Endothelial cell of umbilical vein (primary cell): ENCODE results near the gene HPGDS. TPM values are rescaled to one million over a fixed set of nuclear protein-coding genes. Genes with fewer than 3 reads are reported as not detected.

Experiments used
- BruUV-seq: library from RNA; stranded (reverse); fragments of 400-500 nt; replicated peaks from 2 replicates; lab custom pipeline; 2021; lab: Mats Ljungman, UMichigan
- CTCF ChIA-PET: fragments of 300-600, 350-600 bp; sonication (Branson Sonifier 250); formaldehyde crosslinking; loops from one replicate; lab custom pipeline; 2021; ENCODE audit warnings: antibody characterized with exemption, inconsistent platforms; lab: Charles Lee
- POLR2A ChIA-PET: fragments of 300-600, 350-600 bp; sonication (Branson Sonifier 250); formaldehyde crosslinking; loops from one replicate; lab custom pipeline; 2021; ENCODE audit warnings: antibody characterized with exemption, inconsistent platforms; lab: Charles Lee
- DNase-seq: peaks from one replicate; pipeline ENCODE4 v3.0.0-alpha.2; 2011; ENCODE audit warnings: low read depth, low spot score
- FAIRE-seq: peaks from 2 replicates; lab custom pipeline; 2011; peaks lifted over from hg19 to GRCh38; lab: Jason Lieb, UNC
- H2AFZ ChIP-seq: 2 replicates; pipeline ENCODE4 v1.6.0; 2012; ENCODE audit warnings: low read depth, low read length, control low read depth, inconsistent platforms
- H3K27ac ChIP-seq: 2 replicates; pipeline ENCODE4 v1.5.1; 2011; ENCODE audit warnings: low read depth, mild to moderate bottlenecking, control low read depth, low read length, moderate library complexity; ENCODE audit not compliant: insufficient read depth
- H3K27me3 ChIP-seq, 2 experiments: 2 replicates each; pipeline versions ENCODE4 v1.6.0 to v1.6.1; 2011; ENCODE audit warnings: low read length in 2 of 2, mixed read lengths in 1 of 2; ENCODE audit not compliant: control insufficient read depth in 2 of 2, insufficient read depth in 2 of 2
- H3K36me3 ChIP-seq, 2 experiments: 2 replicates in 1 of 2; 3 replicates in 1 of 2; pipeline ENCODE4 v1.5.1; 2011; ENCODE audit warnings: low read length in 2 of 2, mild to moderate bottlenecking in 1 of 2, moderate library complexity in 1 of 2; ENCODE audit not compliant: control insufficient read depth in 2 of 2, insufficient read depth in 2 of 2; ENCODE audit errors: extremely low read depth in 1 of 2
- H3K4me1 ChIP-seq: 3 replicates; pipeline ENCODE4 v1.5.1; 2011; ENCODE audit warnings: mild to moderate bottlenecking, low read length; ENCODE audit not compliant: control insufficient read depth, insufficient read depth; ENCODE audit errors: extremely low read depth
- H3K4me2 ChIP-seq: 2 replicates; pipeline ENCODE4 v1.6.1; 2011; ENCODE audit warnings: low read length, control low read depth, mixed read lengths; ENCODE audit not compliant: insufficient read depth
- H3K4me3 ChIP-seq, 3 experiments: fragments of 200-600 bp in 1 of 3; sonication (generic), shearing (Covaris generic) in 1 of 3; replicated peaks in 1 of 3; 2 replicates each; pipeline ENCODE4 v1.5.1; 2011 to 2016; ENCODE audit warnings: control low read depth in 3 of 3, low read length in 3 of 3, mild to moderate bottlenecking in 2 of 3, inconsistent platforms in 1 of 3, low read depth in 1 of 3, moderate library complexity in 1 of 3; ENCODE audit not compliant: insufficient read depth in 1 of 3
- H3K79me2 ChIP-seq: 2 replicates; pipeline ENCODE4 v1.6.0; 2012; ENCODE audit warnings: low read length, inconsistent platforms; ENCODE audit not compliant: control insufficient read depth, insufficient read depth
- H3K9ac ChIP-seq: replicated peaks from 2 replicates; pipeline ENCODE3; 2011; ENCODE audit warnings: low read length, control low read depth; ENCODE audit not compliant: insufficient read depth; ENCODE audit errors: extremely low read depth
- H3K9me1 ChIP-seq: replicated peaks from 3 replicates; pipeline ENCODE4 v1.6.0; 2011; ENCODE audit warnings: mild to moderate bottlenecking, low read length; ENCODE audit not compliant: control insufficient read depth, insufficient read depth; ENCODE audit errors: extremely low read depth
- H3K9me3 ChIP-seq: replicated peaks from 2 replicates; pipeline ENCODE4 v1.5.1; 2012; ENCODE audit warnings: low read length, inconsistent platforms; ENCODE audit not compliant: control insufficient read depth, insufficient read depth
- H4K20me1 ChIP-seq: replicated peaks from 2 replicates; pipeline ENCODE3; 2011; ENCODE audit warnings: mild to moderate bottlenecking, low read length; ENCODE audit not compliant: control insufficient read depth, insufficient read depth; ENCODE audit errors: extremely low read depth
- CTCF ChIP-seq, 2 donors: IDR thresholded peaks; 1 replicate in 1 of 2; 2 replicates in 1 of 2; pipeline ENCODE4 v1.5.1; 2011; ENCODE audit warnings: low read length in 2 of 2, mild to moderate bottlenecking in 2 of 2, moderate library complexity in 2 of 2, control low read depth in 1 of 2, inconsistent platforms in 1 of 2, low read depth in 1 of 2; ENCODE audit not compliant: insufficient read depth in 1 of 2; ENCODE audit errors: extremely low read depth in 1 of 2
- EZH2 ChIP-seq: IDR thresholded peaks from 2 replicates; pipeline ENCODE4 v1.6.1; 2012; ENCODE audit warnings: borderline replicate concordance, low read depth, mild to moderate bottlenecking, moderate library complexity, low read length, inconsistent platforms; ENCODE audit not compliant: severe bottlenecking
- FOS ChIP-seq: IDR thresholded peaks from 2 replicates; pipeline ENCODE4 v1.6.1; 2011; ENCODE audit warnings: mild to moderate bottlenecking, low read length, moderate library complexity, borderline replicate concordance; ENCODE audit not compliant: insufficient read depth
- GATA2 ChIP-seq: IDR thresholded peaks from 2 replicates; pipeline ENCODE4 v1.7.0; 2011; ENCODE audit warnings: low read depth, mild to moderate bottlenecking, moderate library complexity, mixed read lengths, low read length; ENCODE audit not compliant: insufficient read length, insufficient read depth
- JUN ChIP-seq: IDR thresholded peaks from 2 replicates; pipeline ENCODE4 v1.6.1; 2011; ENCODE audit warnings: borderline replicate concordance, low read depth; ENCODE audit not compliant: insufficient read length, insufficient read depth
- MAX ChIP-seq: IDR thresholded peaks from 2 replicates; pipeline ENCODE4 v1.6.1; 2011; ENCODE audit not compliant: insufficient read depth, insufficient read length
- MYC ChIP-seq: IDR thresholded peaks from one replicate; pipeline ENCODE4 v1.6.1; 2011; ENCODE audit warnings: mild to moderate bottlenecking, low read depth, low read length
- POLR2A ChIP-seq: IDR thresholded peaks from 2 replicates; pipeline ENCODE4 v1.6.1; 2012; ENCODE audit warnings: low read depth, mild to moderate bottlenecking, control low read depth, low read length
- POLR2AphosphoS5 ChIP-seq: IDR thresholded peaks from 2 replicates; pipeline ENCODE4 v1.6.1; 2012; ENCODE audit warnings: low read depth, mild to moderate bottlenecking, control low read depth, low read length, moderate library complexity; ENCODE audit not compliant: insufficient read depth
- dilution Hi-C: fragments of 300-500 bp; cut with MboI; formaldehyde crosslinking; loops from one replicate; pipeline ENCODE4 v1.15.0; 2019; ENCODE audit warnings: low sequenced_read_pairs; ENCODE audit not compliant: extremely low pct_ligation_motif_present
- intact Hi-C: fragments of 100-400 bp; cut with micrococcal nuclease; formaldehyde crosslinking; loops from one replicate; pipeline ENCODE4 v1.10.0; 2022
- polyA plus RNA-seq, 4 experiments: library from polyadenylated mRNA; depleted of rRNA in 3 of 4; stranded (reverse) in 3 of 4; unstranded in 1 of 4; fragments of >200 nt; gene quantifications; 2 replicates each; pipeline versions ENCODE4 v1.2.1 to v1.2.3, GENCODE V29; 2011 to 2012; ENCODE audit warnings: missing spikeins in 1 of 4
- total RNA-seq: library from RNA; stranded (reverse); gene quantifications from 2 replicates; pipeline ENCODE4 v1.2.3, GENCODE V29; 2021

HPGDS gene
- total and polyA plus RNA-seq, 2 donors (not counting 3 experiments of a cell fraction or from before 2014, with no cell fraction given) = not detected

GRCh38 chr4:94333866-94334265, 8.8 kb downstream of the HPGDS start:
- BruUV-seq = no TSS peak
- Histone ChIP-seq H3K9me3 (no peaks in the 10 kb centered on the region), H3K4me1 (no peaks in the 10 kb centered on the region), H3K4me2 (no peak overlapping the region), H2AFZ (no peak overlapping the region), H3K79me2 (no peaks in the 10 kb centered on the region), H3K27ac (no peak overlapping the region), H3K9me1 (no peaks in the 10 kb centered on the region), H3K36me3 (no peaks in the 10 kb centered on the region), H3K27me3 (no peaks in the 10 kb centered on the region), H4K20me1 (no peaks in the 10 kb centered on the region), H3K9ac (no peak overlapping the region), H3K4me3 (no peak overlapping the region)
- POLR2A ChIA-PET = no interaction called here
- CTCF ChIA-PET = interaction anchor here (0.9 to 3.2 kb wide), 16 partner anchors 8 to 73 kb away, joined by 3 to 49 read pairs (median 4); partner anchors contain the start of gene HPGDS
- intact Hi-C loops = loop anchor here (1.0 kb wide), 1 partner anchor 57 kb away; no protein-coding TSS in a partner anchor
- TF ChIP-seq POLR2A = no peak
- TF ChIP-seq FOS = no peak
- no peak for TF ChIP-seq POLR2AphosphoS5
- TF ChIP-seq GATA2 = no peak
- TF ChIP-seq MYC = no peak
- no peak for TF ChIP-seq EZH2
- no peak for TF ChIP-seq MAX
- TF ChIP-seq JUN = no peak
- no peak for TF ChIP-seq CTCF (IDR thresholded peaks at IDR 0.05; ENCODE audit: extremely low read depth in 1 of 2, insufficient read depth in 1 of 2, low read depth in 1 of 2, low read length in 2 of 2)
- DNase-seq = no peak
- FAIRE-seq = no peak
- dilution Hi-C loops = no loop called here
